GM12873 (cell line): ENCODE measurements around the gene MYH7B.

Source experiments
- CTCF ChIP-seq: IDR thresholded peaks from 2 replicates; pipeline ENCODE4 v1.5.1; 2012; ENCODE audit warnings: low read depth, mild to moderate bottlenecking, moderate library complexity, low read length, control low read depth; ENCODE audit not compliant: insufficient read depth; ENCODE audit errors: missing control alignments

MYH7B gene

GRCh38 chr20:34979366-34980153, 23.9 kb downstream of the MYH7B start:
- no peak for TF ChIP-seq CTCF

GRCh38 chr20:34980543-34981233, 25.0 kb downstream of the MYH7B start:
- no peak for TF ChIP-seq CTCF

- TF ChIP-seq CTCF: no peak
Observed at GRCh38 chr20:34982270-34983088, 26.8 kb downstream of the MYH7B start.

- no peak for TF ChIP-seq CTCF
Observed at GRCh38 chr20:34983089-34983820, 27.6 kb downstream of the MYH7B start.

- no peak for TF ChIP-seq CTCF
Observed at GRCh38 chr20:34983995-34984735, 28.5 kb downstream of the MYH7B start.

GRCh38 chr20:34984756-34985261, 29.1 kb downstream of the MYH7B start:
- no peak for TF ChIP-seq CTCF
